ENCODE measurements around the gene FAM53A.

GRCh38 chr4:1598206-1599025 is 85.7 kb downstream of the FAM53A start:
- TF ChIP-seq TAF1 (IDR thresholded peaks at IDR 0.05; ENCODE audit: low read depth) = no peak
- no peak for TF ChIP-seq FOXM1 (IDR thresholded peaks at IDR 0.05; ENCODE audit: borderline replicate concordance, low read depth)
- TF ChIP-seq EP300 (IDR thresholded peaks at IDR 0.05; ENCODE audit: borderline replicate concordance) = no peak
- TF ChIP-seq YY1 (IDR thresholded peaks at IDR 0.05; ENCODE audit: low read depth) = no peak
- TF ChIP-seq, protein P1, sequence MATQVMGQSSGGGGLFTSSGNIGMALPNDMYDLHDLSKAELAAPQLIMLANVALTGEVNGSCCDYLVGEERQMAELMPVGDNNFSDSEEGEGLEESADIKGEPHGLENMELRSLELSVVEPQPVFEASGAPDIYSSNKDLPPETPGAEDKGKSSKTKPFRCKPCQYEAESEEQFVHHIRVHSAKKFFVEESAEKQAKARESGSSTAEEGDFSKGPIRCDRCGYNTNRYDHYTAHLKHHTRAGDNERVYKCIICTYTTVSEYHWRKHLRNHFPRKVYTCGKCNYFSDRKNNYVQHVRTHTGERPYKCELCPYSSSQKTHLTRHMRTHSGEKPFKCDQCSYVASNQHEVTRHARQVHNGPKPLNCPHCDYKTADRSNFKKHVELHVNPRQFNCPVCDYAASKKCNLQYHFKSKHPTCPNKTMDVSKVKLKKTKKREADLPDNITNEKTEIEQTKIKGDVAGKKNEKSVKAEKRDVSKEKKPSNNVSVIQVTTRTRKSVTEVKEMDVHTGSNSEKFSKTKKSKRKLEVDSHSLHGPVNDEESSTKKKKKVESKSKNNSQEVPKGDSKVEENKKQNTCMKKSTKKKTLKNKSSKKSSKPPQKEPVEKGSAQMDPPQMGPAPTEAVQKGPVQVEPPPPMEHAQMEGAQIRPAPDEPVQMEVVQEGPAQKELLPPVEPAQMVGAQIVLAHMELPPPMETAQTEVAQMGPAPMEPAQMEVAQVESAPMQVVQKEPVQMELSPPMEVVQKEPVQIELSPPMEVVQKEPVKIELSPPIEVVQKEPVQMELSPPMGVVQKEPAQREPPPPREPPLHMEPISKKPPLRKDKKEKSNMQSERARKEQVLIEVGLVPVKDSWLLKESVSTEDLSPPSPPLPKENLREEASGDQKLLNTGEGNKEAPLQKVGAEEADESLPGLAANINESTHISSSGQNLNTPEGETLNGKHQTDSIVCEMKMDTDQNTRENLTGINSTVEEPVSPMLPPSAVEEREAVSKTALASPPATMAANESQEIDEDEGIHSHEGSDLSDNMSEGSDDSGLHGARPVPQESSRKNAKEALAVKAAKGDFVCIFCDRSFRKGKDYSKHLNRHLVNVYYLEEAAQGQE (IDR thresholded peaks at IDR 0.05; ENCODE audit: low read depth) = no peak
- TF ChIP-seq EGR1 (IDR thresholded peaks at IDR 0.05) = no peak
- no peak for TF ChIP-seq CEBPB (IDR thresholded peaks at IDR 0.05)
- TF ChIP-seq TCF12 (IDR thresholded peaks at IDR 0.05; ENCODE audit: low read depth) = no peak
- no peak for TF ChIP-seq RAD21 (IDR thresholded peaks at IDR 0.05; ENCODE audit: low read depth)
- no peak for TF ChIP-seq CREB1 (IDR thresholded peaks at IDR 0.05; ENCODE audit: low read depth)
